ENCODE results near the gene QKI. TPM values are rescaled to one million over a fixed set of nuclear protein-coding genes. Genes with fewer than 3 reads are reported as not detected.

QKI gene
- total RNA-seq, 1 donor: 212 TPM

DNA sequence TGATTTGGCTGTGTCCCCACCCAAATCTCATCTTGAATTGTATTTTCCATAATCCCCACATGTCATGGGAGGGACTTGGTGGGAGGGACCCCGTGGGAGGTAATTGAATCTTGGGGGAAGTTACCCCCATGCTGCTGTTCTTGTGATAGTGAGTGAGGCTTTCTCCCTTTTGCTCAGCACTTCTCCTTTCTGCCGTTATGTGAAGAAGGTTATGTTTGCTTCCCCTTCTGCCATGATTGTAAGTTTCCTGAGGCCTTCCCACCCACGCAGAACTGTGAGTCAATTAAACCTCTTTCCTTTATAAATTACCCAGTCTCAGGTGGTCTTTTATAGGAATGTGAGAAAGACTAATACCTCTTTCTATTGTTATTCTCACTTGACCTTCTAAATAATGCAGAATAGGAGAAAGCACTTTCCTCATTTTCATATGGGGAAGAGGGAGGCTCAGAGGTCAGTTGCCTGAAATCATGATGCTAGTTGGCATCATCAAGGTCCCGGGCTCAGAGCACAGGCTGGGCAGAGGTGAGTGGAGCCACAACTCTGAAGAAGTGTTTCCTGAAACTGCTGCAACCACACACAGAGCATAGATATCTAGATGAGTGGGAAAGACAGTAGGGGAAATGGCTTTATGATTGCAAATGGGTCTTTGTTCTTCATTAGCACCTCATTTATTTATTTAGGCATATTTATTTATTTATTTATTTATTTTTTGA, 191.0 kb downstream of the QKI start:
- no peaks in the 10 kb centered on the region for H3K9me3 ChIP-seq (ENCODE audit: low read depth, low read length)
- H3K27ac ChIP-seq (ENCODE audit: low read depth, low read length): no peak overlapping the region
- no peaks in the 10 kb centered on the region for H3K27me3 ChIP-seq (ENCODE audit: insufficient read depth, low read length)
- DNase-seq (ENCODE audit: insufficient read length, low spot score, missing footprints): no peak
- H3K79me2 ChIP-seq (ENCODE audit: insufficient read depth, low read length): no peaks in the 10 kb centered on the region
- no peak for TF ChIP-seq CTCF (IDR thresholded peaks at IDR 0.05; ENCODE audit: extremely low read depth, low read depth, low read length)
- H4K20me1 ChIP-seq (ENCODE audit: insufficient read depth, low read length): no peaks in the 10 kb centered on the region
- H3K4me1 ChIP-seq (ENCODE audit: insufficient read depth, low read length): no peaks in the 10 kb centered on the region
- H3K36me3 ChIP-seq (ENCODE audit: insufficient read depth, low read length): no peaks in the 10 kb centered on the region
- no peak overlapping the region for H3K4me2 ChIP-seq (ENCODE audit: insufficient read depth, low read length)
- H3K4me3 ChIP-seq (ENCODE audit: insufficient read depth, low read length): no peak overlapping the region
- H2AFZ ChIP-seq (ENCODE audit: low read length): no peak overlapping the region

- H3K79me2 ChIP-seq (ENCODE audit: insufficient read depth, low read length): no peaks in the 10 kb centered on the region
- H3K9me3 ChIP-seq (ENCODE audit: low read depth, low read length): no peaks in the 10 kb centered on the region
- no peak overlapping the region for H3K27ac ChIP-seq (ENCODE audit: low read depth, low read length)
- no peak overlapping the region for H2AFZ ChIP-seq (ENCODE audit: low read length)
- H3K4me3 ChIP-seq (ENCODE audit: insufficient read depth, low read length): no peak overlapping the region
- H4K20me1 ChIP-seq (ENCODE audit: insufficient read depth, low read length): no peaks in the 10 kb centered on the region
- no peaks in the 10 kb centered on the region for H3K27me3 ChIP-seq (ENCODE audit: insufficient read depth, low read length)
- no peak for TF ChIP-seq CTCF (IDR thresholded peaks at IDR 0.05; ENCODE audit: extremely low read depth, low read depth, low read length)
- H3K36me3 ChIP-seq (ENCODE audit: insufficient read depth, low read length): no peaks in the 10 kb centered on the region
- no peaks in the 10 kb centered on the region for H3K4me1 ChIP-seq (ENCODE audit: insufficient read depth, low read length)
- H3K4me2 ChIP-seq (ENCODE audit: insufficient read depth, low read length): no peak overlapping the region
- no peak for DNase-seq (ENCODE audit: insufficient read length, low spot score, missing footprints)
These were observed 193.3 kb downstream of the QKI start for GRCh38 chr6:163607792-163608191.

- no peaks in the 10 kb centered on the region for H3K36me3 ChIP-seq (ENCODE audit: insufficient read depth, low read length)
These were observed 193.7 kb downstream of the QKI start for GRCh38 chr6:163608204-163608644.

More at GRCh38 chr6:163608204-163608644, 193.7 kb downstream of the QKI start:
- Histone ChIP-seq H2AFZ (ENCODE audit: low read length) (no peak overlapping the region), H3K79me2 (ENCODE audit: insufficient read depth, low read length) (no peaks in the 10 kb centered on the region), H4K20me1 (ENCODE audit: insufficient read depth, low read length) (no peaks in the 10 kb centered on the region), H3K27me3 (ENCODE audit: insufficient read depth, low read length) (no peaks in the 10 kb centered on the region), H3K4me2 (ENCODE audit: insufficient read depth, low read length) (no peak overlapping the region), H3K4me1 (ENCODE audit: insufficient read depth, low read length) (no peaks in the 10 kb centered on the region), H3K4me3 (ENCODE audit: insufficient read depth, low read length) (no peak overlapping the region), H3K9me3 (ENCODE audit: low read depth, low read length) (no peaks in the 10 kb centered on the region), H3K27ac (ENCODE audit: low read depth, low read length) (no peak overlapping the region)
- TF ChIP-seq CTCF (IDR thresholded peaks at IDR 0.05; ENCODE audit: extremely low read depth, low read depth, low read length): no peak
- DNase-seq (ENCODE audit: insufficient read length, low spot score, missing footprints): no peak
